T-helper 17 cell (primary cell): ENCODE data around the gene DDX56. TPM values are rescaled to one million over a fixed set of nuclear protein-coding genes. Genes with fewer than 3 reads are reported as not detected.

ENCODE experiments used
- ATAC-seq: fragments of 150-1000 bp; cut with Tn5 transposase; 2 replicates; pipeline ENCODE4 v1.10.0; 2021; ENCODE audit warnings: mild to moderate bottlenecking, moderate library complexity
- DNase-seq, 3 donors: peaks; one replicate each; pipeline versions ENCODE4 v3.0.0 to v3.0.0-alpha.2; 2020 to 2021
- H3K9me3 ChIP-seq: one replicate; pipeline ENCODE4 v1.7.0; 2013; ENCODE audit warnings: low read length, mild to moderate bottlenecking; ENCODE audit not compliant: control insufficient read depth, poor library complexity, severe bottlenecking
- H3K27ac Mint-ChIP-seq: one replicate; pipeline ENCODE4 v1.8.0; 2022; ENCODE audit warnings: mild to moderate bottlenecking, moderate library complexity, mixed read lengths
- H3K27me3 Mint-ChIP-seq: one replicate; pipeline ENCODE4 v1.8.0; 2022; ENCODE audit warnings: mixed read lengths
- H3K36me3 Mint-ChIP-seq: one replicate; pipeline ENCODE4 v1.8.0; 2022; ENCODE audit warnings: low read depth, mixed read lengths
- H3K4me1 Mint-ChIP-seq: one replicate; pipeline ENCODE4 v1.8.0; 2022; ENCODE audit warnings: mild to moderate bottlenecking, mixed read lengths
- H3K4me3 Mint-ChIP-seq: one replicate; pipeline ENCODE4 v1.8.0; 2022; ENCODE audit warnings: mild to moderate bottlenecking, moderate library complexity, mixed read lengths
- total RNA-seq, 4 donors: library from RNA in 2 of 4; stranded (reverse) in 2 of 4; gene quantifications; one replicate each; pipeline ENCODE4 v1.2.3 and lab custom pipeline; 2022 to 2026

Gene DDX56
- total RNA-seq, 2 donors from 2014 or later: 95.7 to 101 TPM

DNA sequence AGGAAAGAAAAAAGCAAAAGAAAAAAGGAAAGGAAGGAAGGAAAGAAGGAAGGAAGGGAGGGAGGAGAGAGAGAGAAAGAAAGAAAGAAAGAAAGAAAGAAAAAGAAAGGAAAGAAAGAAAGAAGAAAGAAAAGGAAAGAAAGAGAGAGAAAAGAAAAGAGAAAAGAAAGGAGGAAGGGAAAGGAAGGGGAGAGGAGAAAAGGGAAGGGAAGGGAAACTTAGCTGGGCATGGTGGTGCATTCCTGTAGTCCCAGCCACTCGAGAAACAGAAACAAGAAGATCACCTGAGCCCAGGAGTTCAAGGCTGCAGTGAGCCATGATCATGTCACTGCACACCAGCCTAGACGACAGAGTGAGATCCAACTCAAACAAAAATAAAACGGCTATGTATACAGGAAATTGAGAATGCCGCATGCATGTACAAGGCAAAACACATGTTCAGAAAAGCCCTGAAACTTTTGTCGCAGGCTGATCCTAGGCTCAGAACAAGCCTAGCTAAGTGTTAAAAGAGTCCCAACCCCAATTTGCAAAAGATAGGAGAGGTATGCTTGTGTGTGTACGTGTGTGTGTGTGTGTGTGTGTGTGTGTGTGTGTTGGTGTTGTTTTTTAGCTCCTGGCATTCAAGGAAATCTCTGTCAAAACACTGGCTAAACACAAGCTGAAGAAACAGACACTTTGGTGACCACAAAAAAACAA is 26.0 kb downstream of the DDX56 start:
- Mint-ChIP-seq H3K36me3 (no peaks in the 10 kb centered on the region), H3K4me3 (no peak overlapping the region), H3K4me1 (peaks cover 15% of the 10 kb centered on the region), H3K27ac (no peak overlapping the region), H3K27me3 (peaks cover 16% of the 10 kb centered on the region)
- no peaks in the 10 kb centered on the region for H3K9me3 ChIP-seq
- no peak for ATAC-seq
- DNase-seq: no peak

DNA sequence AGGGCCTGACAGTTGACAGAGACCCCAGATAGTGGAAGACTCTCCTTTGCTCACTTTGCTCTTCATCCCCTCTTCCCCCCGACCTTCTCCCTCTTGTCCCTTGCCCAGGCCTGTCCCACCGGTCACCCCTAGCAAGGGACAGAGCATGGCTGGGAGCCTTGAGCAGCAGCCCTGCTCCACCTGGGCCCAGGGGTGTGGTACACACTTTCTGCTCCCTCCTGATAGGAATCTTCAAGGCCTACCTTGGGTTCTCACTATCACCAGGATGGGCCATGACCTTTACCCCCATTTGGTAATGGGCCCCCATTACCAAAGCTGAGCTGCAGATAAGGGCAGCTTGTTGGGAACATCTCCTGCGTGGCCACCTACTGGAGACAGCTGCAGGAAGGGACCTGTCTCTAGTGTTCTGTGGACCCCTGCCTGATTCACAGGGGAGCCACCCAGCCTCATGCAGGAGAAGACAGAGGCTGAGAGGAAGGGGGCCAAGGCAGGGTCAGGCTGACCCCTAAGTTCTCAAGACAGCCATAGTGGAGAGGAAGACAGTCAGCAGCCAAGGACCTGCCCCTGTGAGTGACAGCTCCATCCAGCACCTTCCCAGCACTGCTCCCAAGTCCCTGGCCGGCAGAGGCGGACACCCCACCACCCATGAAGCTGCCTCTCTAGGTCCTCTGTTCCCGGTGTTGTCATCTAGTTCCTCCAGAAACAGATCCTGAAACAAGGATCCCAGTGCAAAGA is 31.7 kb downstream of the DDX56 start:
- no peak overlapping the region for H3K27ac Mint-ChIP-seq
- ATAC-seq (no peak), DNase-seq (no peak)
- no peak overlapping the region for H3K4me3 Mint-ChIP-seq
- H3K9me3 ChIP-seq: no peaks in the 10 kb centered on the region
- H3K4me1 Mint-ChIP-seq: peaks cover 5% of the 10 kb centered on the region
- peaks cover 3% of the 10 kb centered on the region for H3K36me3 Mint-ChIP-seq
- peaks cover 8% of the 10 kb centered on the region for H3K27me3 Mint-ChIP-seq

DNA sequence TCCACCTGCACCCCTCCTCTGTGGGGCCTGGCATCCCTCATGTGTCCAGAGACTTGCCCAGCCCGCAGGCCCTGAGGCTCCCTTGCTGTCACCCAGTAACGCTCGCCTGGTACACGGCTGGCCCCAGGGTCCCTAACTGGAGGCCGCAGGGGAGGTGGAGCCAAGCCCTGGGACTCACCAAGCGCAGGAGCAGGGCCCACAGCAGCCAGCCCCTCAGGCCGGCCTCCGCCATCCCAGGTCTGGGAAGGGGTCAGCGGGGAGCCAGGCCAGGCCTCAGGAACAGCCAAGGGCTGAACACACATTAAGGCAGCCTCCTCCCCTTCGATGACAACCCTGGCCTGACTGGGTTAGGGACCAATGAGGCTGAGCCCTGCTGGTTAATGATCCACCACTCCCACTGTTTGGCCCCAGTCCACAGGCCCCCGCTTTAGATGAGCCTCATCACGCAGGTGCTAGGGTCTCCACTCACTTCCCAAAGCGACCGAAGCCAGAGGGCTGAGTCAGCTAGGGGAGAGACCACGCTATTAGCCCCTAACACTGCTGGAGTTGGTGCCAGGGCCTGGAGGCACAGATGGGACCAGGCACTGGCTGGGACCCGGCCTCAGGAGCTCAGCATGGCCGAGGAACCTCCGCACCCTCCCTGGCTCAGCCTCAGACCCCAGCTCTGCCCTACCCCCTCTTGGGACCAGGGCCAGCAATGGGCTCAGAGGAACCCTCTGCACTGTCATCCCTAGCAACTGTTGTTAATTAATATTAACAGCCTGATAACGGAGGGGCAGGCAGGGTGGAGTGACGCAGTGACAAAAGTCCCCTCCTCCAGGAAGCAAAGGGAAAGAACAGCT is 32.5 kb downstream of the DDX56 start, which contains the start of gene NPC1L1:
NPC1L1 (minus strand) TSS at position 303 of the 842 bp plus-strand sequence; CDS start at position 232, 71 bp downstream.
- Mint-ChIP-seq H3K36me3 (peaks cover 3% of the 10 kb centered on the region), H3K27ac (no peak within 1 kb of the TSS), H3K4me3 (no peak within 1 kb of the TSS), H3K4me1 (no peaks in the 10 kb centered on the region), H3K27me3 (peaks cover 8% of the 10 kb centered on the region)
- no peaks in the 10 kb centered on the region for H3K9me3 ChIP-seq
- ATAC-seq (no peak), DNase-seq (no peak)

DNA sequence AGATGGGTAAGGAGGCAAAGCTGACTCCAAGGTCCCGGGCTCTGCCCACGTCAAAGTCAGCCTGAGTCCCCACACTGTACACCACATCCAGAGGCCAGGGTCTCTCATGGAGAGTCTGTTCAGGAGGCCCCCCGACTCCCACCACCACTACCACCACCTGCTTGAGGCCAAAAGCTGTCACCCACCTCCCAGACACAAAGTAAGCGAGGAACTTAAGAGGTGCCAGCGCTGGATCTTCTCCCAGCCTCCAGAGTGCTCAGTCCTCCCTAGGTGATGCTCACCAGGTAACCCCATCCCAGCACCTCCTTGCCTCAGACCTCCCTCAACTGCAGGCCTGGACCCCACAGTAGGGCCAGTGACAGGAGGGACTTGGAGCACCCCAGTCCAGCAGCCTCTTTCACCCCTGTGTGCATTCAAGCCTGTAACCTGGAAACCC is 33.1 kb downstream of the DDX56 start:
- ATAC-seq (no peak), DNase-seq (no peak)
- Mint-ChIP-seq H3K4me1 (no peaks in the 10 kb centered on the region), H3K4me3 (no peak overlapping the region), H3K27ac (no peak overlapping the region), H3K27me3 (peaks cover 8% of the 10 kb centered on the region), H3K36me3 (peaks cover 3% of the 10 kb centered on the region)
- no peaks in the 10 kb centered on the region for H3K9me3 ChIP-seq

DNA sequence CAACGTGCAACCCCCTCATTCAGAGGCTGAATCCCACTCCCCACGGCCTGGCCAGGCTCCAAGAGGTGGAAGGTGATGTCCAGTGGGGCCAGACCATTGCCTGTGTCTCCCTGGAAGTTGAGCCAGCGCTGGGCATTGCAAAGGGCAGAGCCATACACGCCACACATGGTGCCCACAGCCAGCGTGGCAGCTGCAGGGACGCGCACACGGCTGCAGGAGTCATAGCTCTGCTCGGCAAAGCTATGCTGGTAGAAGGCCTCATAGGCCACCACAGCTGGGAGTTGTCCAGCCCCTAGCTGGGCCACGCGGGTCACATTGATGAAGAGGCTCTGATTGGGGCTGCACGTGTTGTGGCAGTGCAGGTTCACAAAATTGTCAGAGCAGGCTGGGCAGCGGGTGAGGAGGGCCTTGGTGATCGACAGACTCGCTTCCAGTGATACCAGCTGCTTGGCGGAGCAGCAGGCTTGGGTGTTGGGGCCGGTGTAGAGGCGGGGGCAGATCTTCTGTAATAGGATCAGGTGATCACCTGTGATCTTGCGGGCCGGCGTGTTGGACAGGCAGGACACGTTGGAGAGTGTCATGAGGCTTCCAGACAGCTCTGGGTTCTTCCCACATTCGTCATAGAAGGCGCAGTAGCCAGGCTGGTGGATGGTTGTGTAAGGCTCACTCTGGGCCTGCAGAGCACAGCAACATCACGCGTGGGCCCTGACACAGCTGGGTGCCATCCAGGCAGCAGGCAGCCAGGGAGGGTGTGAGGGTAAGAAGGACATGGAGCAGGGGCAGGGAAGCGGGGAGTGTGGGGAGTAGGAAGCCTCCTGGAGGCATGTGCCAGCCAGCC is 33.8 kb downstream of the DDX56 start:
- no peak overlapping the region for H3K27ac Mint-ChIP-seq
- peaks cover 3% of the 10 kb centered on the region for H3K36me3 Mint-ChIP-seq
- H3K9me3 ChIP-seq: no peaks in the 10 kb centered on the region
- DNase-seq: no peak
- peaks cover 8% of the 10 kb centered on the region for H3K27me3 Mint-ChIP-seq
- no peak for ATAC-seq
- no peak overlapping the region for H3K4me3 Mint-ChIP-seq
- H3K4me1 Mint-ChIP-seq: no peaks in the 10 kb centered on the region

DNA sequence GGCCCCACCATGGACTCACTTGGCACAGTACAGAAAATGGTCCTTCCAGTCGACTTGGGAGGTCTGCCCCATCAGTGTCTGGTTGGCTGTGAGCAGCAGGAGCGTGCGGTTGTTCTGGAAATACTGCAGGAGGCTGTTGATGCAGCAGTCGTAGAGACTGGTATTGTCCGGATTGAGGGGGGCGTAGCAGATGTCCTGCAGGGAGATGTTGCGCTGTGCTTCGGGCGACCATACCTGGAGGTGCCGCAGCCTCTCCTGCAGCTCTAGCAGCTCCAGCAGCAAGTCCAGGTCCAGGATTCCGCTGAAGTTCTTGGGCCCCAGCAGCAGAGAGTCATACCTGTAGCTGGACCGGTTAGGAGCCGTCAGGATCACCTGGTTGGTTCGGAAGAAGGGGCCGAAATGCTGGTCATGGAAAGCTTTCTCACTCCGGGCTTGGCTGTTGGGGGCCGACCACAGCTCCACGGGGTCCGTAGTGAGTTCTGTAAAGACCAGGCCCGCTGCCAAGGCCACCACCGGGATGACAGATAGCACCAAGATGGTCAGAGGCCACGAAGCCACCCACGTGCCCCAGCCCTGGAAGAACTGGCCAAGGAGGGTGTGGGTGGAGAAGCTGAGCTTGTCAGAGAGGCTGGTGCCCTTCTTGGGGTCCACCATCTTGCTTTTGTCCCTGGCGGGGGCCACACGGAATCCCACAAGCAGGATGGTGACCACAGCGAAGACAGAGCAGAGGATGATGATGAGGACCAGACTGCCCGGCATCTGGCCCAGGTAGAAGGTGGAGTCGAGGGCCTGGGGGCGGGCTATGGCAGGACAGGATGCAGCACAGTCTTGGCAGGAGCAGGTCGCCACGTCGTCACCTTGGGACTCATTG is 34.7 kb downstream of the DDX56 start:
- H3K27me3 Mint-ChIP-seq: peaks cover 5% of the 10 kb centered on the region
- H3K36me3 Mint-ChIP-seq: peaks cover 3% of the 10 kb centered on the region
- no peaks in the 10 kb centered on the region for H3K4me1 Mint-ChIP-seq
- H3K4me3 Mint-ChIP-seq: no peak overlapping the region
- no peaks in the 10 kb centered on the region for H3K9me3 ChIP-seq
- H3K27ac Mint-ChIP-seq: no peak overlapping the region
- no peak for DNase-seq
- ATAC-seq: no peak

DNA sequence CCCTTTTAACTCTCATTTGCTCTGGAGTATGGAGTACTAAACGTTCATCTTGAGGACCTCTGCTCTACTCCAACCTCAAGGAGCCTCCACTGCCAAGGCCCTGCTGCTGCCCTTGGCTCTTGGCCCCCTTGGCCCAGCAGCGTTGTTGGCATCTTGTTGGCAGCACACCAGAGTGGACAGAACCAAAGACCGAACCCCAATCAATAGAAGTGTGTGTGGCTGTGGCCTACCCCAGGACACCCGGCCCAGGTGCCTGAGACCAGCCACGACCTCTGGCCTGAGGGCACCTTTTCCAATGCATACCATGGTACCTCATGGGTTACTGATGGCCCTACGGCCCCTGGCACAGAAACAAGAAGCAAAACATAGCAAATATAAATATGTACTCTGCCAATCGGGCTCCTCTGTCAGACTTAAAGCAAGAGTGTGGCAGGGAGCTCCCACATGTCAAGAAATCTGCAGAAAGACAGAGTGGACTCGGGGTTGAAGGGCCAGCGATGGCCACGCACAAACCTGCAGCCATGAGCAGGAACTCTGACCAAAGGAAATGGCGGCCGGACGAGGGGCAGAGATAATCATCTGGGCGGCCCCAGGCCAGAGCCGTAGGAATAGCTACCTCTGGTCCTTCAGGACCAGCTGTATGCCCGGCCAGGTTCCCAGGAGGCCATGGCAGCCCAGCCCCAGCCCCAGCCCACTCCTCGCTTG is 35.5 kb downstream of the DDX56 start:
- H3K36me3 Mint-ChIP-seq: peaks cover 3% of the 10 kb centered on the region
- no peaks in the 10 kb centered on the region for H3K27me3 Mint-ChIP-seq
- no peak overlapping the region for H3K4me3 Mint-ChIP-seq
- DNase-seq: no peak
- no peak for ATAC-seq
- no peak overlapping the region for H3K27ac Mint-ChIP-seq
- H3K4me1 Mint-ChIP-seq: no peaks in the 10 kb centered on the region
- no peaks in the 10 kb centered on the region for H3K9me3 ChIP-seq

DNA sequence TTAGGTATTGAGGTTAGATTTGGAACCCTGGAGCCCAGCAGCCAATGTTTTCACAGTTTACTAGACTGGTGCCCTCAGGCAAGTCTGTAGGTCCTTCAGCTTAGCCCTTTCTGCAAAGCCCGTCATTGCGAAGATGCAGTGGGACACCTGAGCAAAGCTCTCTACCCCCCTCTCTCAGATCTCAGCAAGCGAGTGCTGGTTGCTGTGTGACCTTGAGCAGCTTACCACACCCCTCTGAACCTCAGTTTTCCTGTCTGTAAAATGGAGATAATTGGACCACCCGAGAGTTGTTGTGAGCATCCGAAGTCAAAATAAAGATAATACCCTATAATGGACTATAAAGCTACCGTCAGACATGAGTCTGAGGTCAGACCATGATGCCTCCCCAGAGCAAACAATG is 36.3 kb downstream of the DDX56 start:
- Mint-ChIP-seq H3K4me1 (no peaks in the 10 kb centered on the region), H3K27ac (no peak overlapping the region), H3K27me3 (no peaks in the 10 kb centered on the region), H3K36me3 (peaks cover 3% of the 10 kb centered on the region), H3K4me3 (no peak overlapping the region)
- ATAC-seq (no peak), DNase-seq (no peak)
- no peaks in the 10 kb centered on the region for H3K9me3 ChIP-seq

DNA sequence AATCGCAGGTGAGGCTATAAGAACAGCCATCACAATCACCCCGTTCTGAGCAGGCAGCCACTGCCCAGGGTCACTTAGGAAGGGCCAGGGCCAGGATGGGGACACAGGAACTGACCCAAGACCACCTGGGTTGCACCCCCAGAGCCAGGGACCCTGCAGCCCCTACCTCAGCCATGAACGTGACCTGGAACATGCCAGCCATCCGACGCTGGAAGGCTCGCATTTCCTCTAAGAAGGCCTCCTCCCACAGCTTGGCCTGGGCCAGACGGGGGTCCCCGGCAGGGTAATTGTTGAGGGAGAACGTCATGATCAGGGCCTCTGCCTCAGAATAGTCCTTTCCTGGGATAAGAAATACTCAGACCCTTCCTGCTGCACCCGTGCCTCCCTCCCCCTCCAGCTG is 37.6 kb downstream of the DDX56 start:
- H3K9me3 ChIP-seq: no peaks in the 10 kb centered on the region
- ATAC-seq: no peak
- Mint-ChIP-seq H3K4me3 (no peak overlapping the region), H3K4me1 (peaks cover 6% of the 10 kb centered on the region), H3K27me3 (no peaks in the 10 kb centered on the region), H3K27ac (no peak overlapping the region), H3K36me3 (peaks cover 3% of the 10 kb centered on the region)
- DNase-seq: no peak

DNA sequence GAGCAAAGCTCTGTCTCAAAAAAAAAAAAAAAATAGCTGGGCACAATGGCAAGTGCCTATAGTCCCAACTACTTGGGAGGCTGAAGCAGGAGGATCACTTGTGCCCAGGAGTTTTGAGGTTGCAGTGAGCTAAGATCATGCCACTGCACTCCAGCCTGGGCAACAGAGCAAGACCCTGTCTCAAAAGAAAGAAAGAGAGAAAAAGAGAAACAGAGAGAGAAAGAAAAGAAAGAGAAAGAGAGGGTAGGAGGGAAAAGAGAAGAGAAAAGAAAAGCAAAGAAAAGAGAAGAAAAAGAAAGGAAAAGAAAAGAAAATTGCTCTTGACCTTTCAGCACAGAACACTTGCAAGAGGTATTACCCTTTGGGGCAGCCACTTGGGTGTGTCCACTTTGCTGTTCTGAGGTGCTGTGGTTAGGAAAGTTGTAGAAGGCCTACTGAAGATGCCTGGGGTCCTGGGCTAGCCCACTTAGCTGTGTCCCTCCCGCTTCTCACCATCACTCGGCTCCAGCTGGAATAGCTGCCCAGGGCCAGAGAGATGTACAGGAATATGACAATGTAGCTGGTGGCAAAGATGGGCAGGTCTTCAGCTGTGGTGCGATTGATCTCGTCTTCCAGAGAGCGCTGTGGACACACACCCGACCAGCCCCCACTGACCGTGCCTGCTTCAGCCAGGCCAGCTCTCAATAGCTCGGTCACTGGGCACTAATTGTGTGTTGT is 38.2 kb downstream of the DDX56 start:
- Mint-ChIP-seq H3K4me1 (peaks cover 8% of the 10 kb centered on the region), H3K27ac (no peak overlapping the region), H3K36me3 (peaks cover 3% of the 10 kb centered on the region), H3K27me3 (no peaks in the 10 kb centered on the region), H3K4me3 (no peak overlapping the region)
- no peaks in the 10 kb centered on the region for H3K9me3 ChIP-seq
- no peak for ATAC-seq
- no peak for DNase-seq

DNA sequence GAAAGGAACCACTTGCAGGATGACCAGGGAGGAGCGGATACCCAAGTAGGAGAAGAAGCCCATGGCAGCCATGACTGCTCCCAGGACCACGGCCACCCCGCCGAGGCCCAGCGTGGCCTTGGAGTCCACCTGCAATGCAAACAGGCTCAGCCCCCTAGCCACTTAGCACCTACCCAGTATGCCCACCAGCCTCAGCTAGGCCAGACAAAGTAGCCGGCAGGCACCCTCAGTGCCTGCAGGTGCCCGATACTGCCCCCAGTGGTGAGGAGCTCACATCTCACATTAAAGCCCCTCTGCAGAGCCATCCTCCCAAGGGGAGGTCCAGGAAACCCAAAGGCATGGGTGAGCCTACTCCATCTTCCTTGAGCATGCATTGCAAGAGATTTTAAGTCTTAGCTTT is 39.2 kb downstream of the DDX56 start:
- ATAC-seq (peak; percentile 73), DNase-seq (peak; percentile 19 to 24 (median 23))
- no peak overlapping the region for H3K4me3 Mint-ChIP-seq
- H3K27me3 Mint-ChIP-seq: no peaks in the 10 kb centered on the region
- no peaks in the 10 kb centered on the region for H3K9me3 ChIP-seq
- peaks cover 3% of the 10 kb centered on the region for H3K36me3 Mint-ChIP-seq
- no peak overlapping the region for H3K27ac Mint-ChIP-seq
- H3K4me1 Mint-ChIP-seq: peaks cover 8% of the 10 kb centered on the region
